Caco-2 (cell line): Measurements from ENCODE around the gene NCOR2. TPM values are rescaled to one million over a fixed set of nuclear protein-coding genes. Genes with fewer than 3 reads are reported as not detected.

Experiments
- BruUV-seq: library from RNA; stranded (reverse); fragments of 400-500 nt; replicated peaks from 2 replicates; lab custom pipeline; 2021; lab: Mats Ljungman, UMichigan
- CTCF ChIA-PET: fragments of 300-600 bp; sonication (Branson Sonifier 250); formaldehyde crosslinking; loops from one replicate; lab custom pipeline; 2022; ENCODE audit warnings: antibody characterized with exemption; lab: Charles Lee
- POLR2A ChIA-PET: fragments of 300-600 bp; sonication (Branson Sonifier 250); formaldehyde crosslinking; loops from one replicate; lab custom pipeline; 2022; ENCODE audit warnings: antibody characterized with exemption; lab: Charles Lee
- DNase-seq, 2 experiments: peaks; one replicate each; pipeline versions ENCODE4 v3.0.0 to v3.0.0-alpha.2; 2020 to 2022
- H3K27me3 ChIP-seq: replicated peaks from 2 replicates; pipeline ENCODE4 v1.6.0; 2011; ENCODE audit warnings: low read length; ENCODE audit not compliant: control insufficient read depth, insufficient read depth
- H3K36me3 ChIP-seq: 2 replicates; pipeline ENCODE4 v1.5.1; 2011; ENCODE audit warnings: low read length; ENCODE audit not compliant: control insufficient read depth, insufficient read depth
- H3K4me1 ChIP-seq: fragments of 250-450 bp; sonication (Bioruptor Pico); 2 replicates; pipeline ENCODE4 v1.5.1; 2020; ENCODE audit warnings: mild to moderate bottlenecking
- H3K4me3 ChIP-seq: 2 replicates; pipeline ENCODE4 v1.5.1; 2011; ENCODE audit warnings: low read depth, mild to moderate bottlenecking, control low read depth, low read length
- H3K9me3 ChIP-seq: fragments of 250-450 bp; sonication (Bioruptor Pico); 2 replicates; pipeline ENCODE4 v1.5.1; 2020; ENCODE audit warnings: mild to moderate bottlenecking, moderate library complexity
- H3K27ac Mint-ChIP-seq: one replicate; pipeline ENCODE4 v1.8.0; 2022; ENCODE audit warnings: mixed read lengths; ENCODE audit not compliant: unreplicated experiment
- H3K27me3 Mint-ChIP-seq: one replicate; pipeline ENCODE4 v1.8.0; 2022; ENCODE audit warnings: mixed read lengths; ENCODE audit not compliant: insufficient read depth, unreplicated experiment
- H3K36me3 Mint-ChIP-seq: one replicate; pipeline ENCODE4 v1.8.0; 2022; ENCODE audit warnings: mild to moderate bottlenecking, mixed read lengths; ENCODE audit not compliant: insufficient read depth, unreplicated experiment
- H3K4me1 Mint-ChIP-seq: one replicate; pipeline ENCODE4 v1.8.0; 2022; ENCODE audit warnings: low read depth, mixed read lengths; ENCODE audit not compliant: unreplicated experiment
- H3K4me3 Mint-ChIP-seq: one replicate; pipeline ENCODE4 v1.8.0; 2022; ENCODE audit warnings: mild to moderate bottlenecking, moderate library complexity, mixed read lengths; ENCODE audit not compliant: unreplicated experiment
- H3K9me3 Mint-ChIP-seq: one replicate; pipeline ENCODE4 v1.8.0; 2022; ENCODE audit warnings: mixed read lengths; ENCODE audit not compliant: unreplicated experiment
- intact Hi-C: fragments of 100-400 bp; cut with micrococcal nuclease; formaldehyde crosslinking; loops from one replicate; pipeline ENCODE4 v1.10.0; 2022; ENCODE audit not compliant: unreplicated experiment
- total RNA-seq: library from RNA; stranded (reverse); gene quantifications from 2 replicates; pipeline ENCODE4 v1.2.3, GENCODE V29; 2022
- TF ChIP-seq, protein P1 (sequence below), 2 experiments: fragments of 200-600 bp in 1 of 2; IDR thresholded peaks; 1 replicate in 1 of 2; 2 replicates in 1 of 2; pipeline versions ENCODE4 v1.5.1 to v1.8.0; 2011 to 2022; ENCODE audit warnings: antibody characterized with exemption in 1 of 2, control low read depth in 1 of 2, inconsistent platforms in 1 of 2, low read depth in 1 of 2, low read length in 1 of 2, mild to moderate bottlenecking in 1 of 2, moderate library complexity in 1 of 2; ENCODE audit not compliant: insufficient read depth in 1 of 2, severe bottlenecking in 1 of 2, unreplicated experiment in 1 of 2

The NCOR2 gene
- total RNA-seq, 1 experiment from 2014 or later: 250 TPM

GRCh38 chr12:124550123-124551089 is 17.0 kb downstream of the NCOR2 start:
- Histone ChIP-seq H3K27me3 (no peaks in the 10 kb centered on the region), H3K4me3 (no peak overlapping the region), H3K36me3 (no peaks in the 10 kb centered on the region), H3K4me1 (no peaks in the 10 kb centered on the region), H3K9me3 (no peaks in the 10 kb centered on the region)
- no TSS peak for BruUV-seq
- Mint-ChIP-seq H3K4me3 (no peak overlapping the region), H3K27me3 (no peaks in the 10 kb centered on the region), H3K27ac (no peak overlapping the region), H3K4me1 (peaks cover 13% of the 10 kb centered on the region), H3K36me3 (peaks cover 11% of the 10 kb centered on the region), H3K9me3 (no peaks in the 10 kb centered on the region)
- intact Hi-C loops: no loop called here
- TF ChIP-seq, protein P1, sequence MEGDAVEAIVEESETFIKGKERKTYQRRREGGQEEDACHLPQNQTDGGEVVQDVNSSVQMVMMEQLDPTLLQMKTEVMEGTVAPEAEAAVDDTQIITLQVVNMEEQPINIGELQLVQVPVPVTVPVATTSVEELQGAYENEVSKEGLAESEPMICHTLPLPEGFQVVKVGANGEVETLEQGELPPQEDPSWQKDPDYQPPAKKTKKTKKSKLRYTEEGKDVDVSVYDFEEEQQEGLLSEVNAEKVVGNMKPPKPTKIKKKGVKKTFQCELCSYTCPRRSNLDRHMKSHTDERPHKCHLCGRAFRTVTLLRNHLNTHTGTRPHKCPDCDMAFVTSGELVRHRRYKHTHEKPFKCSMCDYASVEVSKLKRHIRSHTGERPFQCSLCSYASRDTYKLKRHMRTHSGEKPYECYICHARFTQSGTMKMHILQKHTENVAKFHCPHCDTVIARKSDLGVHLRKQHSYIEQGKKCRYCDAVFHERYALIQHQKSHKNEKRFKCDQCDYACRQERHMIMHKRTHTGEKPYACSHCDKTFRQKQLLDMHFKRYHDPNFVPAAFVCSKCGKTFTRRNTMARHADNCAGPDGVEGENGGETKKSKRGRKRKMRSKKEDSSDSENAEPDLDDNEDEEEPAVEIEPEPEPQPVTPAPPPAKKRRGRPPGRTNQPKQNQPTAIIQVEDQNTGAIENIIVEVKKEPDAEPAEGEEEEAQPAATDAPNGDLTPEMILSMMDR (IDR thresholded peaks at IDR 0.05; ENCODE audit: insufficient read depth in 1 of 2, low read depth in 1 of 2, low read length in 1 of 2, severe bottlenecking in 1 of 2, unreplicated experiment in 1 of 2): no peak
- no peak for DNase-seq
- ChIA-PET POLR2A (no interaction called here), CTCF (interaction anchor here (0.7 kb wide), 1 partner anchor 117 kb away, joined by 4 read pairs; no protein-coding TSS in a partner anchor)

- Histone ChIP-seq H3K36me3 (no peaks in the 10 kb centered on the region), H3K4me1 (no peaks in the 10 kb centered on the region), H3K27me3 (no peaks in the 10 kb centered on the region), H3K9me3 (no peaks in the 10 kb centered on the region), H3K4me3 (no peak overlapping the region)
- CTCF ChIA-PET: no interaction called here
- H3K27ac Mint-ChIP-seq: no peak overlapping the region
- intact Hi-C loops: no loop called here
- TF ChIP-seq, protein P1 (IDR thresholded peaks at IDR 0.05; ENCODE audit: insufficient read depth in 1 of 2, low read depth in 1 of 2, low read length in 1 of 2, severe bottlenecking in 1 of 2, unreplicated experiment in 1 of 2): no peak
- no peak overlapping the region for H3K4me3 Mint-ChIP-seq
- H3K27me3 Mint-ChIP-seq: no peaks in the 10 kb centered on the region
- POLR2A ChIA-PET: no interaction called here
- peaks cover 13% of the 10 kb centered on the region for H3K4me1 Mint-ChIP-seq
- DNase-seq: no peak
- H3K36me3 Mint-ChIP-seq: peaks cover 18% of the 10 kb centered on the region
- BruUV-seq: no TSS peak
- H3K9me3 Mint-ChIP-seq: no peaks in the 10 kb centered on the region
Measured at GRCh38 chr12:124549629-124550028, 17.8 kb downstream of the NCOR2 start.

- ChIA-PET CTCF (no interaction called here), POLR2A (no interaction called here)
- no TSS peak for BruUV-seq
- H3K9me3 ChIP-seq: no peaks in the 10 kb centered on the region
- Mint-ChIP-seq H3K4me1 (peaks cover 13% of the 10 kb centered on the region), H3K36me3 (peaks cover 16% of the 10 kb centered on the region), H3K27me3 (no peaks in the 10 kb centered on the region), H3K27ac (no peak overlapping the region), H3K4me3 (no peak overlapping the region), H3K9me3 (no peaks in the 10 kb centered on the region)
- intact Hi-C loops: no loop called here
- H3K36me3 ChIP-seq: no peaks in the 10 kb centered on the region
- DNase-seq: no peak
- H3K4me3 ChIP-seq: no peak overlapping the region
- no peaks in the 10 kb centered on the region for H3K27me3 ChIP-seq
- TF ChIP-seq, protein P1 (IDR thresholded peaks at IDR 0.05; ENCODE audit: insufficient read depth in 1 of 2, low read depth in 1 of 2, low read length in 1 of 2, severe bottlenecking in 1 of 2, unreplicated experiment in 1 of 2): no peak
- H3K4me1 ChIP-seq: no peaks in the 10 kb centered on the region
Measured at GRCh38 chr12:124548854-124549378, 18.5 kb downstream of the NCOR2 start.
